ENCODE data around the gene CNGA3.
"Not testable (repeated sequence)": the region's sequence is repeated elsewhere in the genome, so short reads cannot be mapped to it uniquely, and the experiment has no call there.

Gene CNGA3

DNA sequence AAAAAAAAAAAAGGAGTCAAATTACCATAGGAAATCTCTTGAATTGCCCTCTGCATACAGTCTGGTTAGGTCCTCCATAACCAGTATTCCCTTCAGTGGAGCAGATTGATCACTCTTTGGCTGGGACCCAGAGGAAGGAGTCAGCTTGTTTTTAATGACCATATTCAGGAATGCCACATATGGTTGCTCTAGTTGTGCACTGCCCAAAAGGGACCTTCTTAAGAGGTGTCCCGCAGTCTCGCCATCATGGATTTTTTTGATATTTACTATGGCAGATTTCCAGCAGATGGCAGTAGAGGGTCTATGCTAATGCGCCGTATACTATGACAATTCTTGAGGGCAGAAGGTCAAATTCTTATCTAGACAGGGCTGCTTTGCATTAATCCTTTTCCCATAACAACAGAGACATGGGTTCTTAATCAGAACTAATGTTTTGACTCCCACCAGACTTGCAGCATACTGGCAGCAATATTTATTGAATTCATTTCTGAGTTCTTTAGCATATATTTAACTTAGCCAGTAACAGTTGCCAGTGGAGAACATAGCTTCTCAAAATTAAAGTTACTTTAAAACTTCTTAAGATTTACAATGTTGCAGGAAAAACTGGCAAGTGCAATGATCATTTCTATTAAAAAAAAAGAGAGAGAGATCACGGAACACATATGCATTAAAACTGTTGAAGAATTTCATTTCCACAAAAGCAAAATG is 66.6 kb downstream of the CNGA3 start:
- DNase-seq: peak; percentile 30
- peaks cover 4% of the 10 kb centered on the region for H3K4me1 Mint-ChIP-seq
- H3K4me3 Mint-ChIP-seq: no peak overlapping the region
- H3K27ac Mint-ChIP-seq: no peak overlapping the region
- H3K9me3 Mint-ChIP-seq: peaks cover 33% of the 10 kb centered on the region
- TF ChIP-seq, protein P1, sequence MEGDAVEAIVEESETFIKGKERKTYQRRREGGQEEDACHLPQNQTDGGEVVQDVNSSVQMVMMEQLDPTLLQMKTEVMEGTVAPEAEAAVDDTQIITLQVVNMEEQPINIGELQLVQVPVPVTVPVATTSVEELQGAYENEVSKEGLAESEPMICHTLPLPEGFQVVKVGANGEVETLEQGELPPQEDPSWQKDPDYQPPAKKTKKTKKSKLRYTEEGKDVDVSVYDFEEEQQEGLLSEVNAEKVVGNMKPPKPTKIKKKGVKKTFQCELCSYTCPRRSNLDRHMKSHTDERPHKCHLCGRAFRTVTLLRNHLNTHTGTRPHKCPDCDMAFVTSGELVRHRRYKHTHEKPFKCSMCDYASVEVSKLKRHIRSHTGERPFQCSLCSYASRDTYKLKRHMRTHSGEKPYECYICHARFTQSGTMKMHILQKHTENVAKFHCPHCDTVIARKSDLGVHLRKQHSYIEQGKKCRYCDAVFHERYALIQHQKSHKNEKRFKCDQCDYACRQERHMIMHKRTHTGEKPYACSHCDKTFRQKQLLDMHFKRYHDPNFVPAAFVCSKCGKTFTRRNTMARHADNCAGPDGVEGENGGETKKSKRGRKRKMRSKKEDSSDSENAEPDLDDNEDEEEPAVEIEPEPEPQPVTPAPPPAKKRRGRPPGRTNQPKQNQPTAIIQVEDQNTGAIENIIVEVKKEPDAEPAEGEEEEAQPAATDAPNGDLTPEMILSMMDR (IDR thresholded peaks at IDR 0.05): peak; percentile 52
- H3K36me3 Mint-ChIP-seq (ENCODE audit: low read depth): peaks cover 5% of the 10 kb centered on the region
- H3K27me3 Mint-ChIP-seq (ENCODE audit: low read depth, poor library complexity): no peaks in the 10 kb centered on the region

DNA sequence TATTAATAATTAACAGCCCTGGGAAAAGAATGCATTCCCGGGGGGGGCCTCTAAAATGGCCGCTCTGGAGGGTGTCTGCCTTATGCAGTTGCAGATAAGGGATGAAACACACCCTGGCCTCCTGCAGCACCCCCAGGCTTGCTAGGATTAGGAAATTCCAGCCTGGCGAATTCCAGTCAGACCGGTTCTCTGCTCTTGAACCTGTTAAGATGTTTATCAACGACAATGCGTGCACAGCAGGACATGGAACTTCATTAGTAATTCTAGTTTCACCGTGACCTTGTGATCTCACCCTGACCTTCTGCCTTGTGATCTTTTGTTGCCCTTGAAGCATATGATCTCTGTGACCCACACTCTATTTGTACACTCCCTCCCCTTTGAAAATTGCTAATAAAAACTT is 68.0 kb downstream of the CNGA3 start:
- H3K4me3 Mint-ChIP-seq; DNase-seq; H3K27ac Mint-ChIP-seq; H3K27me3 Mint-ChIP-seq (ENCODE audit: low read depth, poor library complexity); H3K4me1 Mint-ChIP-seq; H3K36me3 Mint-ChIP-seq (ENCODE audit: low read depth): not testable (repeated sequence)
- H3K9me3 Mint-ChIP-seq: peaks cover 33% of the 10 kb centered on the region

DNA sequence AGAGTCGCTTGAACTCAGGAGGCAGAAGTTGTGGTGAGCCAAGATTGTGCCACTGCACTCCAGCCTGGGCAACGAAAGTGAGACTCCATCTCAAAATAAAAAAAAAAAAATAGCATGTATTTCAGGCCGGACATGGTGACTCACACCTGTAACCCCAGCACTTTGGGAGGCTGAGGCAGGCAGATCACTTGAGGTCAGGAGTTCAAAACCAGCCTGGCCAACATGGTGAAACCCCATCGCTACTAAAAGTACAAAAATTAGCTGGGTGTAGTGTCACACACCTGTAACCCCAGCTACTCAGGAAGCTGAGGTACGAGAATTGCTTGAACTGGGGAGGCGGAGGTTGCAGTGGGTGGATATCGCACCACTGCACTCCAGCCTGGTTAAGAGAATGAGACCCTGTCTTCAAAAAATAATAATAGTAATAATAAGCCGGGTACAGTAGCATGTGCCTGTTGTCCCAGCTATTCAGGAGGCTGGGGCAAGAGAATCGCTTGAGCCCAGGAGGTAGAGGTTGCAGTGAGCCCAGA is 69.5 kb downstream of the CNGA3 start:
- not testable (repeated sequence) for DNase-seq; H3K4me1 Mint-ChIP-seq; H3K27ac Mint-ChIP-seq; H3K4me3 Mint-ChIP-seq; H3K27me3 Mint-ChIP-seq (ENCODE audit: low read depth, poor library complexity); H3K36me3 Mint-ChIP-seq (ENCODE audit: low read depth)
- peaks cover 33% of the 10 kb centered on the region for H3K9me3 Mint-ChIP-seq

DNA sequence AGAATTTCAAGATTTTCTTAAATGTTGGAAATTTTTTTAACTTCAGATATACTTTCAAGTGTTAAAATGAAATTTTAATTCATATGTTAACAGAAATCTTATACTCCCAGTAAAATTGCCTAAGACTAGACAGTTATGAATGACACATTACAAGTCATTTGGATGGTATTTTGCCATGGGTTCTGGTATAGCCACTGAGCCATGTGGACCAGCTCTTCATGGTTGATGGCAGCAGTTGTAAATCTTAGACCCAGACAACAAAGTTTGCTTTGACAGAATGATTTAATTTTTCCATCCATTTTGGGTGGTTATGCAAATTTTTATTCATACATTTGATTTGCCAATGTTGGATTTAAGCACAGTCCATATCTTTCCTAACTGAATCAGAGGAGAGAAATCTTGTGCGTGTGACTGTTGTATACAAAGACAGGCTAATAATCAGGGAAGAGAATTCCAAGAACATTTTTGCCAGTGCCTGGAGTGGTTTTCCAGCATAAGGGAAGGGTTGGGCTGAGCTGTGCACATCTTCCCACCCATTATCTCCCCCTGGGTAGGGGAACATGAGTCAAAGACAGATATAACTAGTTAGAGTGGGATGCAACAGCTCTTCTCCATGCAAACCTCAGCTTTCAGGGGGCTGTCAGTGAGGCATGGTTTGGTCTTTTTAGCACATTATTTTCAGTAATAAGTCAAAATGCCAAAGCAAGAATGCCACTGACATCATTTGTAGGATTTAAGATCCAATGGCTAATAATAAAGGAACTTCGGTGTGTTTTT is 70.3 kb downstream of the CNGA3 start:
- H3K27ac Mint-ChIP-seq: no peak overlapping the region

DNA sequence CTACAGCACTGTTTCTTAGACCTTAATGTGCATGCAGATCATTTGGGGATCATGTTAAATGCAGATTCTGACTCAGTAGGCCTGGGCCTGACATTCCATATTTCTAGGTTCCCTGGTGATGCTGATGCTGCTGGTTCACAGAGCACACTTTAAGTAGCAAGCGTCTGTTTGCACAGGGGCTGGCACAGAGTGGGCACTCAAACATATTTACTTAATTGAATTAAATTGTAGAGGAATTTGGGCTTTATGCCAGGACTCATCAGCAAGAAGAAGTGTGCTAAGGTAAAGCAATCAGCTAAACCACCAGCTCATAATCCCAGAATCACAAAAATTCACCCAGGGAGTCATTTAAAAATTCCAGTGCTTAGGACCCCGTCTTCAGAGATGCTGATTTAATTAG is 73.3 kb downstream of the CNGA3 start:
- Mint-ChIP-seq H3K9me3 (peaks cover 47% of the 10 kb centered on the region), H3K4me1 (peaks cover 4% of the 10 kb centered on the region), H3K27me3 (ENCODE audit: low read depth, poor library complexity) (peaks cover 4% of the 10 kb centered on the region), H3K27ac (no peak overlapping the region), H3K4me3 (no peak overlapping the region), H3K36me3 (ENCODE audit: low read depth) (peaks cover 2% of the 10 kb centered on the region)
- no peak for DNase-seq
- TF ChIP-seq, protein P1 (IDR thresholded peaks at IDR 0.05): no peak

More for the DNA sequence above, 70.3 kb downstream of the CNGA3 start:
- Mint-ChIP-seq H3K36me3 (ENCODE audit: low read depth) (peaks cover 5% of the 10 kb centered on the region), H3K27me3 (ENCODE audit: low read depth, poor library complexity) (peaks cover 4% of the 10 kb centered on the region), H3K4me1 (peaks cover 4% of the 10 kb centered on the region), H3K4me3 (no peak overlapping the region), H3K9me3 (peaks cover 40% of the 10 kb centered on the region)
- TF ChIP-seq, protein P1 (IDR thresholded peaks at IDR 0.05): no peak
- DNase-seq: no peak

DNA sequence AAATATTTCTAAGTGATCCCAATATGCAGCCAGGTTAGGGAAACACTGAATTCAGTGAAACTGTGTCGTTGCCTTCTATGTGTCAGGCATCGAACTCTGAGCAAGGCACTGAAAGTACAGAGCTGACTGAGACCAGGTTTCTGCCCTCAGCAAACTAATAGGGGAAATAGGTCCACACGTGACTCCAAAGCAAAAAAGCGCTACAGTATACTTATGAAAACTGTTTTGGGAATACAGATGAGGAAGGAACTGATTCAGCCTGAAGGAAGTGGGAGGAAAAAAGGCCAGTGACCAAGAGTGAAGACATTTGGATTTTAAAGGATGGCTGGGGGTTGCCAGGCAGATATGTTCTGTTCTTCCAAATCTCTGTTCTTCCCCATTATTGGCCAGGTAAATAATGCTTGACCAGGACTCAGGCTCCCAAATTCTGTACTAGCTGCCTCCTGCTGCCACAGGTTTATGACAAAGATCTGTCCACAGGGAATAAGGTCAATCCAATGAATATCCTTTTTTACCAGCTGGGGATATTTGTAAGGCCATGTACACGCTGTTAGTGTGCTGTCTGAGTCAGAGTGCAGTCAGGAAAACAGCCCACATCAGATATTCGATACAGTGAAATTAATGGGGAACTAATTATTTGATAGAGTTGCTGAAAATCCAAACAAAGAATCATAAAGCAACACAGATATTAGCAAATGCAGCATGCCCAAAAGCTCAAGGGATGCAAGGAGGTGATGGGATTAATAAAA is 73.9 kb downstream of the CNGA3 start:
- TF ChIP-seq, protein P1 (IDR thresholded peaks at IDR 0.05): no peak
- no peak overlapping the region for H3K27ac Mint-ChIP-seq
- peaks cover 4% of the 10 kb centered on the region for H3K4me1 Mint-ChIP-seq
- peaks cover 4% of the 10 kb centered on the region for H3K27me3 Mint-ChIP-seq (ENCODE audit: low read depth, poor library complexity)
- no peak for DNase-seq
- no peaks in the 10 kb centered on the region for H3K36me3 Mint-ChIP-seq (ENCODE audit: low read depth)
- H3K4me3 Mint-ChIP-seq: no peak overlapping the region
- peaks cover 41% of the 10 kb centered on the region for H3K9me3 Mint-ChIP-seq
